HepG2 (cell line): ENCODE results near the gene MIR17HG. TPM values are rescaled to one million over a fixed set of nuclear protein-coding genes. Genes with fewer than 3 reads are reported as not detected.

Experiments used
- ELF4 ChIP-seq: sonication (generic); formaldehyde crosslinking; IDR thresholded peaks from 2 replicates; pipeline ENCODE4 v1.5.0; 2020; ENCODE audit warnings: missing genetic modification reagents, mild to moderate bottlenecking, moderate library complexity, borderline replicate concordance
- GATA4 ChIP-seq: sonication (generic); IDR thresholded peaks from 2 replicates; pipeline ENCODE4 v1.6.1; 2016; ENCODE audit warnings: antibody characterized with exemption, low read depth, borderline replicate concordance
- HOXD1 ChIP-seq: sonication (generic); formaldehyde crosslinking; IDR thresholded peaks from 2 replicates; pipeline ENCODE4 v1.5.0; 2020; ENCODE audit warnings: missing genetic modification reagents
- SMC3 ChIP-seq: IDR thresholded peaks from 2 replicates; pipeline ENCODE4 v1.6.1; 2011; ENCODE audit warnings: low read length, improper control_type of control experiment
- ZBTB21 ChIP-seq: sonication (generic); formaldehyde crosslinking; IDR thresholded peaks from 2 replicates; pipeline ENCODE4 v1.4.0; 2020; ENCODE audit warnings: missing genetic modification reagents
- polyA plus RNA-seq, 8 experiments: library from polyadenylated mRNA; depleted of rRNA in 3 of 8; stranded (reverse) in 7 of 8; unstranded in 1 of 8; fragments of >200 nt; fragmentation: Illumina TruSeq in 4 of 8; extraction: Trizol in 4 of 8; gene quantifications; 2 replicates each; pipeline versions ENCODE4 v1.2.1 to v1.2.3, GENCODE V29; 2011 to 2016; ENCODE audit warnings: low read depth in 4 of 8, missing spikeins in 1 of 8, mixed read lengths in 1 of 8; ENCODE audit not compliant: insufficient read depth in 1 of 8
- total RNA-seq, 5 experiments: library from RNA; depleted of rRNA; stranded (reverse); fragments of >200 nt; fragmentation: Illumina TruSeq; extraction: Trizol; gene quantifications; 2 replicates each; pipeline ENCODE4 v1.2.3, GENCODE V29; 2016; ENCODE audit warnings: low read depth in 1 of 5
- TF ChIP-seq, protein P1 (sequence below): IDR thresholded peaks from 2 replicates; pipeline ENCODE4 v1.6.1; 2016; ENCODE audit warnings: low read depth, missing genetic modification reagents, missing compliant biosample characterization
- TF ChIP-seq, protein P2 (sequence below): sonication (generic); formaldehyde crosslinking; IDR thresholded peaks from 2 replicates; pipeline ENCODE4 v1.5.1; 2020; ENCODE audit warnings: mild to moderate bottlenecking, missing genetic modification reagents, borderline replicate concordance

Gene MIR17HG
- total and polyA plus RNA-seq, 2 of the 13 experiments (the other 11 are each of a cell fraction or from before 2014, with no cell fraction given) = 2.5 to 12.3 TPM

DNA sequence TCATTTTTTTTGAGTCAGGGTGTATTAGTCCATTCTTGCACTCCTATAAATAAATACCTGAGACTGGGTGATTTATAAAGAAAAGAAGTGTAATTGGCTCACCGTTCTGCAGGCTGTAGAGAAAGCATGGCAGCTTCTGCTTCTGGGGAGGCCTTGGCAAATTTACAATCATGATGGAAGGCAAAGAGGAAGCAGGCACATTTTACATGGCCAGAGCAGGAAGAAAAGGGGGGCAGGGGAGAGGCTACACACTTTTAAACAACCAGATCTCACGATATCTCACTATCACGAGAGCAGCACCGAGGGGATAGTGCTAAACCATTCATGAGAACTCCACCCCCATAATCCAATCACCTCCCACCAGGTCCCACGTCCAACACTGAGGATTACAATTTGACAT is 44.5 kb upstream of the MIR17HG start (continued):
- TF ChIP-seq, protein P1, sequence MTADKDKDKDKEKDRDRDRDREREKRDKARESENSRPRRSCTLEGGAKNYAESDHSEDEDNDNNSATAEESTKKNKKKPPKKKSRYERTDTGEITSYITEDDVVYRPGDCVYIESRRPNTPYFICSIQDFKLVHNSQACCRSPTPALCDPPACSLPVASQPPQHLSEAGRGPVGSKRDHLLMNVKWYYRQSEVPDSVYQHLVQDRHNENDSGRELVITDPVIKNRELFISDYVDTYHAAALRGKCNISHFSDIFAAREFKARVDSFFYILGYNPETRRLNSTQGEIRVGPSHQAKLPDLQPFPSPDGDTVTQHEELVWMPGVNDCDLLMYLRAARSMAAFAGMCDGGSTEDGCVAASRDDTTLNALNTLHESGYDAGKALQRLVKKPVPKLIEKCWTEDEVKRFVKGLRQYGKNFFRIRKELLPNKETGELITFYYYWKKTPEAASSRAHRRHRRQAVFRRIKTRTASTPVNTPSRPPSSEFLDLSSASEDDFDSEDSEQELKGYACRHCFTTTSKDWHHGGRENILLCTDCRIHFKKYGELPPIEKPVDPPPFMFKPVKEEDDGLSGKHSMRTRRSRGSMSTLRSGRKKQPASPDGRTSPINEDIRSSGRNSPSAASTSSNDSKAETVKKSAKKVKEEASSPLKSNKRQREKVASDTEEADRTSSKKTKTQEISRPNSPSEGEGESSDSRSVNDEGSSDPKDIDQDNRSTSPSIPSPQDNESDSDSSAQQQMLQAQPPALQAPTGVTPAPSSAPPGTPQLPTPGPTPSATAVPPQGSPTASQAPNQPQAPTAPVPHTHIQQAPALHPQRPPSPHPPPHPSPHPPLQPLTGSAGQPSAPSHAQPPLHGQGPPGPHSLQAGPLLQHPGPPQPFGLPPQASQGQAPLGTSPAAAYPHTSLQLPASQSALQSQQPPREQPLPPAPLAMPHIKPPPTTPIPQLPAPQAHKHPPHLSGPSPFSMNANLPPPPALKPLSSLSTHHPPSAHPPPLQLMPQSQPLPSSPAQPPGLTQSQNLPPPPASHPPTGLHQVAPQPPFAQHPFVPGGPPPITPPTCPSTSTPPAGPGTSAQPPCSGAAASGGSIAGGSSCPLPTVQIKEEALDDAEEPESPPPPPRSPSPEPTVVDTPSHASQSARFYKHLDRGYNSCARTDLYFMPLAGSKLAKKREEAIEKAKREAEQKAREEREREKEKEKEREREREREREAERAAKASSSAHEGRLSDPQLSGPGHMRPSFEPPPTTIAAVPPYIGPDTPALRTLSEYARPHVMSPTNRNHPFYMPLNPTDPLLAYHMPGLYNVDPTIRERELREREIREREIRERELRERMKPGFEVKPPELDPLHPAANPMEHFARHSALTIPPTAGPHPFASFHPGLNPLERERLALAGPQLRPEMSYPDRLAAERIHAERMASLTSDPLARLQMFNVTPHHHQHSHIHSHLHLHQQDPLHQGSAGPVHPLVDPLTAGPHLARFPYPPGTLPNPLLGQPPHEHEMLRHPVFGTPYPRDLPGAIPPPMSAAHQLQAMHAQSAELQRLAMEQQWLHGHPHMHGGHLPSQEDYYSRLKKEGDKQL (CRISPR knock-in tag) = no peak
- no peak for TF ChIP-seq ELF4 (CRISPR knock-in tag)
- TF ChIP-seq SMC3 = no peak
- no peak for TF ChIP-seq GATA4
- TF ChIP-seq, protein P2, sequence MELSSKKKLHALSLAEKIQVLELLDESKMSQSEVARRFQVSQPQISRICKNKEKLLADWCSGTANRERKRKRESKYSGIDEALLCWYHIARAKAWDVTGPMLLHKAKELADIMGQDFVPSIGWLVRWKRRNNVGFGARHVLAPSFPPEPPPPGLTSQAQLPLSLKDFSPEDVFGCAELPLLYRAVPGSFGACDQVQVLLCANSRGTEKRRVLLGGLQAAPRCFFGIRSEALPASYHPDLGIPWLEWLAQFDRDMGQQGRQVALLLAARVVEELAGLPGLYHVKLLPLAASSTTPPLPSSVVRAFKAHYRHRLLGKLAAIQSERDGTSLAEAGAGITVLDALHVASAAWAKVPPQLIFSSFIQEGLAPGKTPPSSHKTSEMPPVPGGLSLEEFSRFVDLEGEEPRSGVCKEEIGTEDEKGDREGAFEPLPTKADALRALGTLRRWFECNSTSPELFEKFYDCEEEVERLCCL = no peak
- TF ChIP-seq ZBTB21 (CRISPR knock-in tag) = no peak
- TF ChIP-seq HOXD1 (CRISPR knock-in tag) = no peak
- TF ChIP-seq, all 625 proteins: peak for 0
